LNCaP clone FGC (cell line): ENCODE data around the gene PTPRE.
A peak's percentile ranks its signal among the peaks of the same experiment; 100 is the strongest.

ENCODE experiments used
- DNase-seq: peaks from one replicate; pipeline ENCODE4 v3.0.0-alpha.2; 2011; ENCODE audit warnings: low read depth
- H3K4me3 ChIP-seq: 2 replicates; pipeline ENCODE4 v1.5.1; 2011; ENCODE audit warnings: mild to moderate bottlenecking, low read depth, low read length, control low read depth
- TF ChIP-seq, protein P1 (sequence below): IDR thresholded peaks from 2 replicates; pipeline ENCODE4 v1.5.1; 2012; ENCODE audit warnings: mild to moderate bottlenecking; ENCODE audit not compliant: control insufficient read depth, insufficient read depth; ENCODE audit errors: extremely low read depth

The PTPRE gene

DNA sequence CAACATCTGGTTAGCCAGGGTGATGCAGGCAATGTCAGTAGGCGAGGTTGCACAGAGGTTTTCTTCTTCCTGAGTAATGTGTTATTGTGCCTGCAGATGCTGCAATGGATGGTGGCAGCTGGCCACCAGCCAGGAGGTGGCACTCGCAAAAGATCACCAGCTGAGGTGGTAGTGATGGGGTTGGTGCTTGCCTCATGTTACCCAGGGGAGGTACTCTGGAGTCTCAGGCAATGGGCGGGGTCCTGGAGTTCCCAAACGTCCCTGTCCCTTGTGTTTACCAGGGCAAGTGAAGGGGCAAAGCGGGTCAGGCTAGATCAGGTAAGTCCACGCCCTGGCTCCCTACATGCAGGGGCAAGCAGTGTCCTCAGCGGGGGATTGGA is 35.3 kb upstream of the PTPRE start:
- DNase-seq: no peak
- TF ChIP-seq, protein P1, sequence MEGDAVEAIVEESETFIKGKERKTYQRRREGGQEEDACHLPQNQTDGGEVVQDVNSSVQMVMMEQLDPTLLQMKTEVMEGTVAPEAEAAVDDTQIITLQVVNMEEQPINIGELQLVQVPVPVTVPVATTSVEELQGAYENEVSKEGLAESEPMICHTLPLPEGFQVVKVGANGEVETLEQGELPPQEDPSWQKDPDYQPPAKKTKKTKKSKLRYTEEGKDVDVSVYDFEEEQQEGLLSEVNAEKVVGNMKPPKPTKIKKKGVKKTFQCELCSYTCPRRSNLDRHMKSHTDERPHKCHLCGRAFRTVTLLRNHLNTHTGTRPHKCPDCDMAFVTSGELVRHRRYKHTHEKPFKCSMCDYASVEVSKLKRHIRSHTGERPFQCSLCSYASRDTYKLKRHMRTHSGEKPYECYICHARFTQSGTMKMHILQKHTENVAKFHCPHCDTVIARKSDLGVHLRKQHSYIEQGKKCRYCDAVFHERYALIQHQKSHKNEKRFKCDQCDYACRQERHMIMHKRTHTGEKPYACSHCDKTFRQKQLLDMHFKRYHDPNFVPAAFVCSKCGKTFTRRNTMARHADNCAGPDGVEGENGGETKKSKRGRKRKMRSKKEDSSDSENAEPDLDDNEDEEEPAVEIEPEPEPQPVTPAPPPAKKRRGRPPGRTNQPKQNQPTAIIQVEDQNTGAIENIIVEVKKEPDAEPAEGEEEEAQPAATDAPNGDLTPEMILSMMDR: no peak
- H3K4me3 ChIP-seq: no peak overlapping the region

DNA sequence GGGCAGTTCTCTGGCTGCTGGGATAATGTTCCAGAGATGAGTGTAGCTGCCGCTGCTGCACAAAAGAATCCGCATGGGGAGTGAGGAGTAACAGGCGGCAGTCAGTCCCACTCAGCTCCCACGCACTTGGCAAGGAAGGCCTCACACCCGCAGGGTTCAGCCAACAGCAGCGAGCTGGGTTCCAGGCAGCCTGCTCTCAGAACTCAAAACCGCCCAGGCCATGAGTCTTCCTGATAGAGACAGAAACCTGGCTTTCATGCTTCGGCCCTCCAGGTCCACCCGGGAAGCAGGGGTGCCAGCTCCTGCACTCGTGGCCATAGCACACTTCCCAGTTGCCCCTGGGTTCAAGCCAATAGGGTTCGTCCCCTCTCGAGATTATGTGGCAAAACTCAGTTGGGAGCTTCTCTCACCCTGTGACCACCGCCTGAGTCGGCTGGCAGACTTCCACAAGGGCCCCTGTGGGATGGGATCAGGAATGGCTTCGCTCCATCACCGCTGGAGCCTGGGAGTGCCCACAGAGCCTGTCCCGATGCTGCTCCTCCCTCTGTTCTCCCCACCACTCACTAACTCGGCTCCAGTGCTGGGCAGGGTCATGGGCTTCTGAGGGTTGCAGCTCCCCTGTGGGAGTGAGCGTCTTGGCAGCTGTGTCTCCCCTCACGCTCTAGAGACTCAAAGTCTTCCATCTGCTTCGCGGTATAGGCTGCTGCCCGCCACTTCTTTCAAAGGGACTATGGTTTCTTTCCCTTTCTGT is 34.7 kb upstream of the PTPRE start:
- TF ChIP-seq, protein P1: no peak
- no peak for DNase-seq

DNA sequence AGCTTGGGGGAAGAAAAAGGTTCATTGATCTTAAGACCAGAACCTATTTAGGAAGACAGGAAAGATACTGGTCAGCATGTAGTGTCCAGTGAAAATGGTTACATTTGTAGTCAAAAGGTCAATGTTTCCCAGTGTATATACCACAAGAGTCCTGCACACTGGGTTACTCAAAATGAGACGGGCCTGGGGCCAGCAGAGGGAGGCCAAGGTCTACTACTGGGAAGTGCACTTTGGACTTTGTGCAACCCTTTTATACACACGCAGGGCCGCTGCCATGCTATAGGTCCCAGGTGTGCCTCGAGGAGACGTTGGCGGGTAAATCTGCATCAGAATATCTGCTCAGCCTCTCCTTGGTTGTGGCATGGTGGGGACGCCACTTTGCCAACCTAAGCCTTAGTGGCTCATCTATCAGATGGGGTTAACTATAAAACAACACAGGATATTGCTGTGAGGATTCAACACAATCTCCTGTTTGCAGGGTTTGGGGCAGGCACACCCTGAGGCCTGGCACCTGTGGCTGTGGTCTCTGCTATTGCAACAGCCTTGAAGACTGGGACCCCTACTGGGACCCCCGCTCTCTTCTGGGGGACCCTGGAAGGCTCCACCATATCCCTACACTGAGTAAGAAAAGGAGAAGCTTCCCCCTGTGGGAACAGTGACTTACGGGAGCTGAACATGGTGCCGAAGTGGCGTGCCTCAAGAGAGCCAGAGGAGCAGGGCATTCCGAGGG is 33.9 kb upstream of the PTPRE start:
- TF ChIP-seq, protein P1: peak; percentile 27; the same call in 1 of the 2 replicates
- no peak for DNase-seq
- H3K4me3 ChIP-seq: no peak overlapping the region

More for the DNA sequence above, 34.7 kb upstream of the PTPRE start:
- H3K4me3 ChIP-seq: no peak overlapping the region

DNA sequence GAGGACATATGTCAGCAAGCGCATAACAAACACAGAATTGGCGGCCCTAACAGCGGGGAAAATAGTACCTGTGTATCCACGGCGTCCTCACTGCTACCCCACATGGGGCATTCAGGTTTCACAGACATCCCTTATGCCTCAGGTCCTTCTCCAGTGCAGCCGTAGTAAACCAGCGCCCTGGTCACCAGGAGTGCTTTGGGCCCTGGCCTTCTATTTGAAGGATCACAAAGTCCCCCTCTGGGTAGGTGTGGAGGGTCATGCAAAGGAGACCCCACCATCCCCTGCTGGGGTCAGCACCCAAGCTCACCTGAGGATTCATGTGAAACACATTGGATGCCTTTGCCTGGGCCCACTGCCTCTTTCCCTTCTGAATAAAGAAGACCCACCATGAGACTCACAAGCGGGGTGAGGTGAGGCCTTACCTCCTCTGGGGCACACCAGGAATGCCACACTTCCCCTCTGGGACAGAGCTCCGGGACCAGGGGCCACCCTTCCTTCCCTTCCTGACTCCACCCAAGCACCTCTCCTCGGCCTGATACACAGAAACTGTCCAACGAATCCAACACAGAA is 32.9 kb upstream of the PTPRE start:
- DNase-seq: no peak
- TF ChIP-seq, protein P1: no peak

DNA sequence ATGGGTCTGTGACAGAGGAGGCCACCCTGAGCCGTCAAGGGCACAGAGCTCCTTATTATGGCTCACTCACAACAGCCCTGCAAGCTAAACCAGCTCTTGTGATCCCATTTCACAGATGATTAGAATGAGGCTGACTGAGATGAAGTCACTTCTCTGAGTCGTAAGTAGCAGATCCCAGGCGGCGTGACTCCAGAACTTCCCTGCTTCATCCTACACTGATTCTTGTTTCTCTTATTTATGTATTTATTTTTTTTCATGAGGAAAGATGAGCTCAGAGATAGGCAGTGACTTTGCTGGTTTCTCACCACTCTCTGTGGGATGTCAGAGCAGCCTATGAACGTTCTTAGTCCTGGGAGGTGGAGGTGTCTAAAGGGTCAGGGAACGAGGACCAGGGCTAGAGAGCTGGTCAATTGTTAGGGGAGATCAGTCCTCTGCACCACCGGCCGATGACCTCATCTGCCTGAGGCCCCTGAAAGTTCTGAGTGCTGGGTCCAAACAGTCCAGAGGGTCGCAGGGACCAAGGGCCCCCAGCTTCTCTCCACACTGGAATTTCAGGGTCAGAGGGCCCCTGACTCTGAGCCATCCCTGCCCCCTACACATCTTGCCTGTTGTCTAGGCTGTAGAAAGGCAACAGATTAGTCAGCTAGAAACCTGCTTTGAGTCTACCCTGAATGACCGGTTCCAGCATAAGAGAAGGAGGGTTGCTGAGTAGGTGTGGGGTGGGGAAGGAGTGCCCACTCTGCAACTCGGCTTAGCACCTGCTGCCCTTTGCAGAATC is 32.0 kb upstream of the PTPRE start:
- TF ChIP-seq, protein P1: no peak
- no peak overlapping the region for H3K4me3 ChIP-seq
- DNase-seq: no peak

More for the DNA sequence above, 32.9 kb upstream of the PTPRE start:
- no peak overlapping the region for H3K4me3 ChIP-seq

DNA sequence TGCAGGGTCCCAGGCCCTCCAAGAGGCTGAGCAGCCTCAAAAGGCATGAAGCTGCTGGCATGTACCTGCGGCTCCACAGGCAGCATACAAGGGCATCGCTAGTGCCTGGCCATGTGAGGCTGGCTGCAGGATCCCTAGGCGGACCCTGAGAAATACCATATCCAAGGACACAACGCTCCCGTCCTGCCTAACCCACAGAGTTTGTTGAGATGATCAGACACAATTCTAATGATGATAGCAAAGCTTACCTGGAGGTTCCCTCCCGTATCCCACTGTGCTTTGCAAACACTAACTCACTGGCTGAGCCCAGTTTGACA is 31.5 kb upstream of the PTPRE start:
- TF ChIP-seq, protein P1: no peak
- DNase-seq: no peak
- H3K4me3 ChIP-seq: no peak overlapping the region
